ENCODE results near the gene FAM107B.

Gene FAM107B

DNA sequence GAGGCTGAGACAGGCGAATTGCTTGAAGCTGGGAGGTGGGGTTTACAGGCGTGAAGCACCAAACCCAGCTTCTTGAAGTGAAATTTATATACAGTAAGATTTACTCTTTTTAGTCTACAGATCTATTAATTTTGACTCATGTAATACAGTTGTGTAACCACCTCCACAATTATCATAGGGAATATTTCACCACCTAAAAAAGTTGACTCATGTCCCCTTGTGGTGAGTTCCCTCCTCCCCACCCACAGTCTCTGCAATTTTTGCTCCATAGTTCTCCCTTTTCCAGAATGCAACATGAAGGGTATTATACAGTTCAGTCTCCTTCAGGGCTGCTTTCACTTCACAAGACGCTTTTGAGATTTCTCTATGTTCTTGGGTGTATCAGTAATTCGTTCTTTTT is 156.8 kb downstream of the FAM107B start:
- Mint-ChIP-seq H3K4me1 (ENCODE audit: low read depth) (peaks cover 17% of the 10 kb centered on the region), H3K9me3 (no peaks in the 10 kb centered on the region), H3K36me3 (ENCODE audit: low read depth) (no peaks in the 10 kb centered on the region), H3K4me3 (no peak overlapping the region), H3K27ac (no peak overlapping the region), H3K27me3 (ENCODE audit: low read depth) (no peaks in the 10 kb centered on the region)
- no peak for DNase-seq (ENCODE audit: low spot score)

DNA sequence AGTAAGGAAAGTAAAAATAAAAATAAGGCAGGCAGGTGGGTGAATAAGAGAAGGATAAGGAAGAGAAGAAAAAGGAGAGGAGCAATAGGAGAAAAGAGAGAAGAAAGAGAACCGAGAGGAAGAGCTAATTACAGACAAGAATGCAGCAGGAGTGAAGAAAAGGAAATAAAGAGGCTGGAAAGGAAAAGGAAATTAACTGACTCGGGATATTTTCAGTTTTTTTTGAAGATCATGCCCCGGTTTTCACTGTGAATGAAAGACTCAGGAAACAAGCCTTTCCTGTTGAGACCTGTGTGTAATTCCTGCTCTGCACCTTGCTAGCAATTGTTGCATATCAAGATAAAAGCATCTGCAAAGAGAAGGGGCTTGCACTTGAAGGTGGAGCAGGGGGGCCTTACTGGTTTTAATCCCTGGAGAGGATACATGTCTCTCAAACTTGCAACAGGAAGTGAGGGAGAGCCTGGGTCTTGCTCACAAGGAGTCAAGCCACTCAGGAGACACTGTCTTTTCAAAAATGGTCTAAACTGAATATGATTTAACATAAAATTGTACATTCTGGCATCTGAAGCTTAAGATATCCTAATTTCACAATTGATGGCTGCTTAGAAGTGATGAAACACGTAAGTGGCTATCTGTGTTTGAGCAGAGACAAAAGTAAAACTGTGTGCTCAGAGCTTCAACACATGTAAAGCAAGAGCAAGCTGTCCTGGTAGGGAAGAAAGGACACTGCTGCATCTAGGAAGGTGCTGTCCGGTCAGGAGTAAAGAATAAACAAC is 157.6 kb downstream of the FAM107B start:
- no peak for DNase-seq (ENCODE audit: low spot score)
- H3K9me3 Mint-ChIP-seq = no peaks in the 10 kb centered on the region
- no peaks in the 10 kb centered on the region for H3K36me3 Mint-ChIP-seq (ENCODE audit: low read depth)
- H3K27ac Mint-ChIP-seq = peak overlapping the region; percentile 80
- H3K27me3 Mint-ChIP-seq (ENCODE audit: low read depth) = no peaks in the 10 kb centered on the region
- H3K4me1 Mint-ChIP-seq (ENCODE audit: low read depth) = peaks cover 22% of the 10 kb centered on the region
- H3K4me3 Mint-ChIP-seq = peak overlapping the region; percentile 37

DNA sequence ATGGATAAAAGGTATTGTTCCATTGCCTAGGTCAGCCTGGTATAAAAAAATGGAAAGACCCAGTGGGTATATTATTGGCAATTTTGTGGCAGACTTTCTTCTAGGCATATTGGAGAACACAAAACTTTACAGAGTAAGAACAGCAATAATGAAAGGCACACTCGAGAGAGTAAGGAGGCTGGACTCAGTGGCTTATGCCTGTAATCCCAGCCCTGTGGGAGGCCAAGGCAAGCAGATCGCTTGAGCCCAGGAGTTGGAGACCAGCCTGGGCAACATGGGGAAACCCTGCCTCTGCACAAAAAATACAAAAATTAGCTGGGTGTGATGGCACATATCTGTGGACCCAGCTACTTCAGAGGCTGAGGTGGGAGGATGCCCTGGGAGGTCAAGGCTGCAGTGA is 158.2 kb downstream of the FAM107B start:
- DNase-seq (ENCODE audit: low spot score) = no peak
- no peak overlapping the region for H3K4me3 Mint-ChIP-seq
- peaks cover 22% of the 10 kb centered on the region for H3K4me1 Mint-ChIP-seq (ENCODE audit: low read depth)

DNA sequence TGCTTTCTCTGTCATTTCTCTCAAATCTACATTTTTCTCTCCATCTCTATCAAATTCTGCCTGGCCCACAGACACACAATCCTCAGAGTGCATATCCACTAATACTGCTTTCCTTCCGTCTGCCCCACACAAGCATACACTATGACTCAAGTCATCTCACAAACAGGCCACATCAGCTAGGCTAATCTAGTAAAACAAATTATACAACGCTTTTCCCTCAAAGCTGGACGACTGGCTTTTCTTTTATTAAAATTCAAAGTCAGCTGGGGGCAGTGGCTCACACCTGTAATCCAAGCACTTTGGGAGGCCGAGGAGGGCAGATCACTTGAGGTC is 161.1 kb downstream of the FAM107B start:
- Mint-ChIP-seq H3K27me3 (ENCODE audit: low read depth) (no peaks in the 10 kb centered on the region), H3K36me3 (ENCODE audit: low read depth) (no peaks in the 10 kb centered on the region), H3K4me1 (ENCODE audit: low read depth) (peaks cover 34% of the 10 kb centered on the region), H3K9me3 (no peaks in the 10 kb centered on the region), H3K27ac (no peak overlapping the region), H3K4me3 (no peak overlapping the region)
- DNase-seq (ENCODE audit: low spot score) = no peak

More for the DNA sequence above, 158.2 kb downstream of the FAM107B start:
- Mint-ChIP-seq H3K27ac (peak overlapping the region; percentile 80), H3K36me3 (ENCODE audit: low read depth) (no peaks in the 10 kb centered on the region), H3K9me3 (no peaks in the 10 kb centered on the region), H3K27me3 (ENCODE audit: low read depth) (no peaks in the 10 kb centered on the region)

DNA sequence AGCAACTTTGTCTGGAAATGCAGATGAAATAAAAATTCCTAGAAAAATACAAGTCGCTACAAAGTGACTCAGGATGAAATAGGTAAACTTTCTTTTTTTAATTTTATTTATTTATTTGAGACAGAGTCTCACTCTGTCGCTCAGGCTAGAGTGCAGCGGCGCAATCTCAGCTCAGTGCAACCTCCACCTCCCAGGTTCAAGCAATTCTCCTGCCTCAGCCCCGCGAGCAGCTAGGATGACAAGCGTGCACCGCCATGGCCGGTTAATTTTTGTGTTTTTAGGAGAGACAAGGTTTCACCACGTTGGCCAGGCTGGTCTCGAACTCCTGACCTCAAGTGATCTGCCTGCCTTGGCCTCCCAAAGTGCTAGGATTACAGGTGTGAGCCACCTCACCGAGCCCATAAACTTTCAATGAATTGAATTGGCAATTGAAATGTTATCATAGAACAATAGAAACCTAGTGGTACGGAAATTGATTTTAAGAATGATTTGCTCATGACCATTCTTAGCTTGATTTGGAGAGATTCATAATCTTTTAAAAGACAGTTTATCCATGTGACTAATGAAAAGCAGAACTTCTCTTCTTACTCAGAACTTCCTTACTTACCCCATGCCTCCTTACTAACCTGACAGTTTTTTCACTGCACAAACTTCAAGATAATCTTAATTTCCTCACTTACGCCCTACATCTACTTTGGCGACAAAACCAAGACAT is 161.7 kb downstream of the FAM107B start:
- Mint-ChIP-seq H3K4me1 (ENCODE audit: low read depth) (peaks cover 36% of the 10 kb centered on the region), H3K4me3 (no peak overlapping the region), H3K36me3 (ENCODE audit: low read depth) (no peaks in the 10 kb centered on the region), H3K27ac (no peak overlapping the region), H3K27me3 (ENCODE audit: low read depth) (no peaks in the 10 kb centered on the region), H3K9me3 (no peaks in the 10 kb centered on the region)
- DNase-seq (ENCODE audit: low spot score) = no peak

DNA sequence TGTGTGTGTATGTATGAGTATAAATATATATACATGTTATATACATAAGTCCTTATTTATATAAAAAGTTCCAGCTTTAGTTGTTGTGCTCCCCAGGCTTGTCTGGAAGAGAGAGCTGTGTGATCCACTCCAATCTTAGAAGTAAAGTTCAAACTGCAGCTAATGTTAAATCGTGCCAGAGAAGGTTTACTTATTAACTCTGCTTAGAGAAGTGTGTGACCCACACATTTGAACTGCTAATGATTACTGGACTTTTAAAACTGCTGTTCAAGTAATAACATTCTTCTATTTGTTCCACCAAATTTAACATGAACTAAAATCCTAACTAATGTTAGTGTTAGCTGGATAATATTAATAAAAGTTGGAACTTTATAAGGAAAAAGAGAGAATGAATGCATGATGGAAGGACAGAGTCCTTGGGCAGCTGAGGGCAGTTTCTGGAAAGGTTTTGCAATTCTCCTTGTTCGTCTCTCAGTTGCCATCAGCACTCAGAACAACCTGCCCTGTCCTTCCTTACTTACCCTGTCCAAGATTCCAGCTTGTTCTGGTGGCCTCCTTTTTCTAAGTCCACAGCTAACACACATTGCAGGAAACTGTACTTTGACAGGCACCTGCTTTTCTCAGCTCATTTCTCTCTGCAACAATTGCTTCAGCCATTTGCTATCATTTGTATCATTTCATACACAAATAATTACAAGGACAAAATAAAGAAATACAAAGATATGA is 162.6 kb downstream of the FAM107B start:
- Mint-ChIP-seq H3K4me3 (no peak overlapping the region), H3K36me3 (ENCODE audit: low read depth) (no peaks in the 10 kb centered on the region), H3K4me1 (ENCODE audit: low read depth) (peaks cover 33% of the 10 kb centered on the region), H3K27ac (no peak overlapping the region), H3K9me3 (no peaks in the 10 kb centered on the region), H3K27me3 (ENCODE audit: low read depth) (no peaks in the 10 kb centered on the region)
- DNase-seq (ENCODE audit: low spot score) = no peak

DNA sequence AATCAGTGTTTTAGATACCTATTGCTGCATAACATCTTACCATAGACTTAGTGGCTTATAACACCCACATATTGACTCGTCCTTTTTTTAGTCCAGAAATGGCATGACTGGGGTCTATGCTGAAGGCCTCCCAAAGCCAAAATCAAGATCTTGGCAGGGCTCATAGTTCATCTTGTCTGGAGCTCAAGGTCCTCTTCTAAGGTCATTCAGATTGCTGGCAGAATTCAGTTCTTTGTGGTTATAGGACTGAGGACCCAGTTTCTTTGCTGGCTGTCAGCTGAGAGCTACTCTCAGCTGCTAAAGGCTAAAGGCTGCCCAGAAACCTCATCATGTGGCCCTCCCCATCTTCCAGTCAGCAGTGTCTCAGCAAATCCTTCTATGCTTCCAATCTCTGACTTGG is 165.5 kb downstream of the FAM107B start:
- no peak for DNase-seq (ENCODE audit: low spot score)
- no peaks in the 10 kb centered on the region for H3K27me3 Mint-ChIP-seq (ENCODE audit: low read depth)
- no peaks in the 10 kb centered on the region for H3K9me3 Mint-ChIP-seq
- H3K36me3 Mint-ChIP-seq (ENCODE audit: low read depth) = peaks cover 5% of the 10 kb centered on the region
- no peak overlapping the region for H3K27ac Mint-ChIP-seq
- H3K4me3 Mint-ChIP-seq = no peak overlapping the region
- H3K4me1 Mint-ChIP-seq (ENCODE audit: low read depth) = peaks cover 49% of the 10 kb centered on the region

DNA sequence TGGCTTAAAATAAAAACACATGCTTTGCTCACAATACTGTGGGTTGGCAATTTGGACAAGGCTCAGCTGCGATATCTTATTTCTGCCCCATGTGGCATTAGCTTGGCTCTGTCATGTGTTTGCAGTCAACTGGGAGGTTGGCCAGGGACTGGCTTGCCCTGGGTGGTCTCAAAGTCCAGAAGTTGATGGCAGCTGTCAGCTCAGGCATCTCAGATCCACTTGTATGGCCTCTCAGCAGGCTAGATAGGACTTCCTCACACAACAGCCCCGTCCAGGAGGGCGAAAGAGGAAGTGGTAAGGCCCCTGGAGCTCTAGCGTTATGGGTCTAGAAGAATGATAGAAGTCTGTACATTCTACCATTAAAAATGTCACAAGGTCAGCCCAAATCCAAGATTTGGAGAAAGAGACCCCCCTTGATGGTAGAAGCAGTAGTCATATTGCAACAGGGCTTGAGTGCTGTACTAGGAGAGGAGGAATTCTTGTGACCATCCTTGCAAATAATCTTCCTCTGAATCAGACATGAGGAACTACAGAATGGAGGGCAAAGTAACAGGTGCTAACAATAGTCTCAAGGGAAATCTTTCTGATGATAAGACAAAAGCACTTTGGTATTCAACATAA is 166.2 kb downstream of the FAM107B start:
- H3K9me3 Mint-ChIP-seq = no peaks in the 10 kb centered on the region
- H3K27ac Mint-ChIP-seq = no peak overlapping the region
- no peaks in the 10 kb centered on the region for H3K27me3 Mint-ChIP-seq (ENCODE audit: low read depth)
- no peak overlapping the region for H3K4me3 Mint-ChIP-seq
- peaks cover 5% of the 10 kb centered on the region for H3K36me3 Mint-ChIP-seq (ENCODE audit: low read depth)
- H3K4me1 Mint-ChIP-seq (ENCODE audit: low read depth) = peaks cover 48% of the 10 kb centered on the region
- no peak for DNase-seq (ENCODE audit: low spot score)

DNA sequence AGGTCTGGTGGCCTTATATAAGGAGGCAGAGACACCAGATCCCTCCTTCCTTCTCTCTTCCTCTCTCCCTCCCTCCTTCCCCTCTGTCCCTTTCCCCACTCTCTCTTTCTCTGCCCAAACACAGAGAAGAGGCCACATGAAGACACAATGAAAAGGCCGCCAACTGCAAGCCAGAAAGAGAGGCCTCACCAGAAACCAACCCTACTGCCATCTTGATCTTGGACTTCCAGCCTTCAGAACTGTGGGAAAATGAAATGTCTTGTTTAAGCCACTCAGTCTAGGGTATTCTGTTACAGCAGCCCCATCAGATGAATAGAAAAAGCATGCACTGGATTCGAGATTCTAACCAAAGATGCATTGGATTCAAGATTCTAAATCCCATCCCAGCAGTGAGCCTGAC is 168.1 kb downstream of the FAM107B start:
- Mint-ChIP-seq H3K27me3 (ENCODE audit: low read depth) (no peaks in the 10 kb centered on the region), H3K27ac (peak overlapping the region; percentile 97), H3K36me3 (ENCODE audit: low read depth) (peaks cover 20% of the 10 kb centered on the region), H3K4me1 (ENCODE audit: low read depth) (peaks cover 53% of the 10 kb centered on the region), H3K4me3 (no peak overlapping the region), H3K9me3 (no peaks in the 10 kb centered on the region)
- DNase-seq (ENCODE audit: low spot score) = no peak

DNA sequence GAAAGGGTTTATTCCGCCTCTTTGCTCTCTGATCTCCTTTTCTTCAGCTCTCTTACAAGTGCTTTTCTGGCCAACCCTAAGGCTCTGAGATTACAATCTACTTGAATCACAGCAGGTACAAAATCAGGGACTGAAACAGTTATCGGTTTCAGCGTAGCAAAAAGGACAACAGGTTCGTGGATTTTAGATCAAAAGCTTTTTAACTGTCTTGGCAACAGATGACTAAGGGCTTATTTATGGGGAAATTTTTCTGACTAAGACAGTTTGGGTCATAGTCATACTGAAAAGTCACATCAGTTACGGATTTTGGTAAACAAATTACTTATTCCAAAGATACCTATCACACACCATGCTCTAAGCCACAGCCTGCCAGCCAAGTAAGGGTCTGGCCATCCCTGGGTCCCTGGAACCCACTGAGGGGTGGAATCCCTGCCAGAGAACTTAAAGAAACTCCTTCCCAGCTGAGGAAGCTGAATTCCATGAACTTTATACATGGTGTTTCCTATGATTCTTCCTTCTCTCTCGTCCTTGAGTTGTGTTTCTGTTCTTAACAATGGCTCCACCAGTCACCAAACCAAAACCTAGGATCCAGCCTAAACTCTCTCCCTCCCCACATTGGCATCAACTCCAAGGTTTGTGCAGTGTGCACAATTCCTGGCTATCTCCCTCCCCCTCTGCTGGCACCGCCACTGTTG is 169.3 kb downstream of the FAM107B start:
- H3K36me3 Mint-ChIP-seq (ENCODE audit: low read depth) = peaks cover 30% of the 10 kb centered on the region
- H3K4me1 Mint-ChIP-seq (ENCODE audit: low read depth) = peaks cover 57% of the 10 kb centered on the region
- no peaks in the 10 kb centered on the region for H3K27me3 Mint-ChIP-seq (ENCODE audit: low read depth)
- H3K27ac Mint-ChIP-seq = peak overlapping the region; percentile 97
- H3K9me3 Mint-ChIP-seq = no peaks in the 10 kb centered on the region
- peak overlapping the region; percentile 93 for H3K4me3 Mint-ChIP-seq
- peak; percentile 62 for DNase-seq (ENCODE audit: low spot score)

DNA sequence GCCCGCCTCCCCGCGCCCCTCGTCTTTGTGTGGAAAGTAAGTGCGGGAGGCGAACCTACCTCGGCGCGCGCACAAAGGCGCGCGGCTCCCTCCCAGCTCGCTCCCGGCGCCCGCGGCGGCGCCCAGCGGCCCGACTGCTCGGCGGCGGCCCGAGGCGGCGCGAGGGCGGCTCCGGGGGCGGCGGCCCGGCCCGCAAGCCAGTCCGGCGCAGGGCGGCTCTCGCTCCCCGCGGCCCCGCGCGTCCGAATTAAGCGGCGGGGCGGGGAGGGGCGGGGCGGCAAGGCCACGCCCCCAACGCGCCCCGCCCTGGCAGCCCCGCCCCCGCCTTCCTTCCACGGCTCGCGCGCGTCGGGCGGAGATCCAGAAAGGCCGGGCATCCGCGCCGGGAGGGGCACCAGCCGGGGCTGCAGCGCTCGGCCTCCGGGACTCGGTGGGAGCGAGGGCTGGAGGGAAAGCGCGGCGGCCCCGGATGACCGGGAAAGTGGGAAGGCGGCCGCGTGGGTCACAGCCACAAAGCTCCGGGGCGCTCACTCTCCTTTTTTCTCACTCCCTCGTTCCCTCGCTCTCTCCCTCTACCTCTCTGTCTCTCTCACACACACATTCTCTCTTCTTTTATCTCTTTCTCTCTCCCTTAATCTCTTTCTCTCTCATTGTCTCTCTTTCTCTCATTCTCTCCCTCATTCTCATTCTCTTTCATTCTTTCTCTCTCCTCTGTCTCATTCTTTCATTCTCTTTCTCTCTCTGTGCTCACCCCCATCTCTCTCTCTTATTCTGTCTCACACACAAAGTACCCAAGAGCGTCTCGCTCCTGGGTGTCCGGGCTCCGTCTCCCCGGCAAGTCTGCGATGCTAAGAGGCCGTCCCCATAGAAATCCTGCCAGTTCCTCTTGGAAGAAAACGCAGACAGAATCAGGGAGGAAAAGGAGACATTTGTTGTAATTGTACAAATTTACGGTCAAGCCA is 170.2 kb downstream of the FAM107B start:
- Mint-ChIP-seq H3K4me1 (ENCODE audit: low read depth) (peaks cover 62% of the 10 kb centered on the region), H3K4me3 (peak overlapping the region; percentile 93), H3K9me3 (no peaks in the 10 kb centered on the region), H3K27me3 (ENCODE audit: low read depth) (no peaks in the 10 kb centered on the region), H3K36me3 (ENCODE audit: low read depth) (peaks cover 39% of the 10 kb centered on the region), H3K27ac (peak overlapping the region; percentile 97)
- peak; percentile 76 for DNase-seq (ENCODE audit: low spot score)

DNA sequence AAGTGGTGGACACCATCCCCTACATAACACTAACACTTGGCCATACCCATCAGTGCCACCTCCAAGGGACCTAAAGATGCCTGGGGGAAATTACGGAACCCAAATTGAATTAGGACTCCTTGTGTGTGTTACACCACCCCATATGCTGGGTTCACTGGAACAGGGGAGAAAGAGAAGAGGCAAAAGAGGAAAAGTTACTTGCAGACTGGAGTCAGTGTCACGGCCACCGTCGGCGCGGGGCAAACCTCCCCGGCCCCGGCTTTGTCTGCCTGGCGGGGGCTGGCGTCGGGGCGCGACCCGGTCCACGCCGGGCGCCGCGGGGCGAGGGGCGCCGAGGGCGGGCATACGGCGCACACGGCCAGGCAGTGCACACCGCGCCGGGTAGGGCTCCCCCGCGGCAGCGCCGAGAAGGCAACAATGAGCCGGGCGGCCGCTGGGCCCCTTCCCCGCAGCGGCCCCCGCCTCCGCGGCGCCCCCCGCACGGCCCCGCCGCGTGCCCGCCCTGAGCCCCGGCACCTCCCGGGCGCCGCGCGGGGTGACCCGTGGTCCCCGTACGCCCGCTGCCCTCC is 171.1 kb downstream of the FAM107B start:
- peak; percentile 30 for DNase-seq (ENCODE audit: low spot score)
- Mint-ChIP-seq H3K9me3 (no peaks in the 10 kb centered on the region), H3K27ac (peak overlapping the region; percentile 96), H3K4me1 (ENCODE audit: low read depth) (peaks cover 62% of the 10 kb centered on the region), H3K36me3 (ENCODE audit: low read depth) (peaks cover 45% of the 10 kb centered on the region), H3K27me3 (ENCODE audit: low read depth) (no peaks in the 10 kb centered on the region), H3K4me3 (peak overlapping the region; percentile 97)

Measured in T-helper 2 cell treated with Interferon-gamma antibody and Interleukin-4, amounts not matched to agents 5 μg/mL and 100 μg/mL, for 36 hours (primary cell).